Measurements from ENCODE around the gene BPIFB6.

Gene BPIFB6

DNA sequence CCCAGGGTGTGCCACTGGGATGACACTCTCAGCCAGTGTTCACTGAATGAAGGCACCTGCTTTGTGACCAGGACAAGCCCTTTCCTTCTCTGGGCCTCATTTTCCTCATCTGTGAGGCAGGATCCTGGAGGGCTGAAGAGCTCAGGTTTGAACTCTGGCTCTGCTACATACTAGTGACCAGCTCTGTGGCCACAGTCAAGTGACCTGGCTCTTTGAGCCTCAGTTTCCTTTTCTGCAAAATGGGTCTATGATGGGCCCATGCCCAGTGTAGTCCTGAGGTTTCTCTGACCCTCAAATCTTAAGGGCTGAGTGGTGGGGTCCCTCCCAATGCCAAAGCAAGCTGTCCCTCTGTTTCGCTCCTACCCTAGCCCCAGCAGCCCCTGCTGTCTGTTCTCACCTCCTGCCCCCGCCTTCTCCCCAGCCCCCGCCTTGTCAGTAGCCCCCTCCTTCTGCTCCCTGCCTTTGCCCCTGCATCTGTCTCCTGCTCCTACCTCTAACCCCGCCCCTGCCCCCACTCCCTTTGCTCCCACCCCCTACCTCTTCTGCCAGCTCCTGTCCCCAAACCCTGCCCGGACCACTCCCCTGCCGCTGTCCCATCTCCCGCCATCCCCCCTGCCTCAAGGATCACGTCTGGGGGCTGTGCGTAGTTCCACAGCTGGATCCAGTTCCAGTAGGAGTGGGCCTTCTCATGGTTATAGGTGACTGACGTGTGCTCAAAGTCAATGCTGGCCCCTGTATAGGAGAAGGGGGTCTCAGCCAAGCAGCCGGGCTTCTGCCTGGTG is 44.2 kb upstream of the BPIFB6 start:
- TF ChIP-seq POLR2AphosphoS5 (IDR thresholded peaks at IDR 0.05; ENCODE audit: borderline replicate concordance, low read depth, low read length) (no peak), FOXP2 (optimal IDR thresholded peaks at IDR 0.05; ENCODE audit: control extremely low read depth, extremely low read length, insufficient read depth) (no peak), EZH2 (IDR thresholded peaks at IDR 0.05) (no peak)
- no peak overlapping the region for H3K9ac ChIP-seq (ENCODE audit: insufficient read length)
- no peak for DNase-seq (ENCODE audit: low read depth, low spot score)
- no peak overlapping the region for H3K4me3 ChIP-seq
- no peaks in the 10 kb centered on the region for H3K36me3 ChIP-seq (ENCODE audit: insufficient read depth, low read length)
- no peak overlapping the region for H3K27ac ChIP-seq
- H3K9me3 ChIP-seq (ENCODE audit: low read depth, low read length) = no peaks in the 10 kb centered on the region

DNA sequence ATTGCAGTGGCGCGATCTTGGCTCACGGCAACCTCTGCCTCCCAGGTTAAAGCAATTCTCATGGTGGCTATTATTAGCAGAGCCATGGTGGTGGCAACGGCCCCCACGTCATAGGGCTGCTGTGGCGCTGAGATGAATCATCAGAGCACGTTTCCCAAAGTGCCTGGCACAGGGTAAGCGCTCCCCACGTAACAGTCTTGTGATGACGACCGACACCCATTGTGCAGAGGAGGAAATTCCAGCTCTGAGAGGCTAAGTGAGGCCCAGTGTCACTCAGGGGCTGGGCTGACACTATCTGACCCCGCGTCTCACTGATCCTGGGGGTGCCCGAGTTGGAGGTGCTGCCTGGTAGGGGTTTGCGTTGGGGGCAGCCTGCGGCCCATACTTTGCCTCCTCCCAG is 43.4 kb upstream of the BPIFB6 start:
- no peak for DNase-seq (ENCODE audit: low read depth, low spot score)
- TF ChIP-seq POLR2AphosphoS5 (IDR thresholded peaks at IDR 0.05; ENCODE audit: borderline replicate concordance, low read depth, low read length) = no peak
- H3K4me3 ChIP-seq = no peak overlapping the region
- H3K9me3 ChIP-seq (ENCODE audit: low read depth, low read length) = no peaks in the 10 kb centered on the region
- no peaks in the 10 kb centered on the region for H3K36me3 ChIP-seq (ENCODE audit: insufficient read depth, low read length)
- no peak overlapping the region for H3K27ac ChIP-seq
- no peak overlapping the region for H3K9ac ChIP-seq (ENCODE audit: insufficient read length)

DNA sequence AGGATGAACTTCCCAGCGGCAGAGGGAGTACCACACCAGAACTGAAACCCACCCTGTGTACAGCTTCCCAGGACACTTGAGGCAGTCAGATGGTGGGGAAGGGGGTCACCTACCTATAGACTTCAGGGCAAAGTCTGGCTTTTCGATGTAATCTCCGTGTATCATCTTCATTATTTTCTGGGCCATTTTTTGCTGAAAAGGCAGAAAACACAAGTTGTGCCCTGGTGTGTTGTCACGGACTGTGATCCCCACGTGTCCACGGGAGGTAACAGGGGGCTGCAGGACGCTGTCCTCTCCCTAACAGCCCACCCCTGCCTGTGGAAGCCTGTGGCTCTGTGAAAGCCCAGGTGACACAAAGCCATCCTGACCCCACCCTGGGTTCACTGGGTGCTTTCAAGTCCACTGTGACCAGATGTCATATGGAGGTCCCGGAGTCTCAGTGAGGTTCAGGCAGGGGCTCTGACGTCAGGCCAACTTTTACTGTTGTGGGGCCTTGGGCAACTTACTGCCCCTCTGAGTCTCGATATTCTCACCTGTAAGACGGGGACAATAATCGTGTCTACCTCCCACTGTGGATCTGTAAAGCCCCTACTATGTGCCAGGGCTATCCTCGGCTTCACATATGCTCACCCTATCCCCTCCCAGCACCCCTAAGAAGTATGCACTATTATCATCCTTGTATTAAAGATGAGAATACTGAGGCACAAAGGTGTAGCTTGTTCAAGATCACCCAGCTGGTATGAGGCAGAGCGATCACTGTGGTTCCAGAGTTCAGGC is 41.8 kb upstream of the BPIFB6 start:
- Histone ChIP-seq H3K9ac (ENCODE audit: insufficient read length) (no peak overlapping the region), H3K9me3 (ENCODE audit: low read depth, low read length) (no peaks in the 10 kb centered on the region), H3K27ac (no peak overlapping the region), H3K36me3 (ENCODE audit: insufficient read depth, low read length) (no peaks in the 10 kb centered on the region), H3K4me3 (no peak overlapping the region)
- no peak for DNase-seq (ENCODE audit: low read depth, low spot score)
- TF ChIP-seq EZH2 (IDR thresholded peaks at IDR 0.05) (no peak), FOXP2 (optimal IDR thresholded peaks at IDR 0.05; ENCODE audit: control extremely low read depth, extremely low read length, insufficient read depth) (no peak), POLR2AphosphoS5 (IDR thresholded peaks at IDR 0.05; ENCODE audit: borderline replicate concordance, low read depth, low read length) (no peak)

DNA sequence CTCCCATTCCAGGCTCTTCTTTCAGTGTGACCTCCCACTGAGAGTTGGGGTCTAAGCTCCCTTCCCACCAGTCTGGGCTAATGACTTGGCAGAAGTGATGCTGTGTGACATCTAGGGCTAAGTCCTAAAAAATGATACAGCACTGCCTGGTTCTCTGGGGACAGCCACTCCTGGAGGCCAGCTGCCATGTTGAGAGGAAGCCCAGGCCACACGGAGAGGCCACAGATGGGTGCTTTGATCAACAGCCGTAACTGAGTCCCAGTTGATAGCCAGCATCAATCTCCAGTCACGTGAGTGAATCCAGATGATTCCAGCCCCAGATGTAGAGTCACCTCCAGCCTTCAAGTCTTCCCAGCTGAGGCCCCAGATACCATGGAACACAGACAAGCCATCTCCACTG is 41.0 kb upstream of the BPIFB6 start:
- no peaks in the 10 kb centered on the region for H3K9me3 ChIP-seq (ENCODE audit: low read depth, low read length)
- H3K9ac ChIP-seq (ENCODE audit: insufficient read length) = no peak overlapping the region
- H3K27ac ChIP-seq = no peak overlapping the region
- no peak overlapping the region for H3K4me3 ChIP-seq
- DNase-seq (ENCODE audit: low read depth, low spot score) = no peak
- H3K36me3 ChIP-seq (ENCODE audit: insufficient read depth, low read length) = no peaks in the 10 kb centered on the region
- TF ChIP-seq POLR2AphosphoS5 (IDR thresholded peaks at IDR 0.05; ENCODE audit: borderline replicate concordance, low read depth, low read length) (no peak), FOXP2 (optimal IDR thresholded peaks at IDR 0.05; ENCODE audit: control extremely low read depth, extremely low read length, insufficient read depth) (no peak), EZH2 (IDR thresholded peaks at IDR 0.05) (no peak)

DNA sequence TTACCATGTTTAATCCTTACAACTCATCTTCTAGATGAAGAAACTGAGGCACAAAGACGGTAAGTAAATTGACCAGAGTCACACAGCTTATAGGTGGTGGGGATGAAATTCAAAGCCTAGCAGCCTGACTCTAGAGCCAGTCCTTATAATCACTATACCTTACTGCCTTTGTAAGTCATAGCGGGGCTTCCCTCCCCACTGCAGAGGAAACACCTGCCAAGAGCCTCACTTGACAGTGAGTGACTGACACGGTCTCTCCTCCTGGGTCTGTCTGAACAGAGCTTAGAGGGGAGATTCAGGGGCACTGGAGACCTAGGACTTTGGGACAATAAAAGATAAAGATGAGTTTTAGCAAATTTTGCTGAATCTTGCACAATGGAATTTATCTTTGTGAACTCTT is 40.1 kb upstream of the BPIFB6 start:
- no peak for TF ChIP-seq FOXP2 (optimal IDR thresholded peaks at IDR 0.05; ENCODE audit: control extremely low read depth, extremely low read length, insufficient read depth)
- Histone ChIP-seq H3K36me3 (ENCODE audit: insufficient read depth, low read length) (no peaks in the 10 kb centered on the region), H3K9me3 (ENCODE audit: low read depth, low read length) (no peaks in the 10 kb centered on the region), H3K9ac (ENCODE audit: insufficient read length) (no peak overlapping the region), H3K4me3 (no peak overlapping the region), H3K27ac (no peak overlapping the region)
- no peak for DNase-seq (ENCODE audit: low read depth, low spot score)

DNA sequence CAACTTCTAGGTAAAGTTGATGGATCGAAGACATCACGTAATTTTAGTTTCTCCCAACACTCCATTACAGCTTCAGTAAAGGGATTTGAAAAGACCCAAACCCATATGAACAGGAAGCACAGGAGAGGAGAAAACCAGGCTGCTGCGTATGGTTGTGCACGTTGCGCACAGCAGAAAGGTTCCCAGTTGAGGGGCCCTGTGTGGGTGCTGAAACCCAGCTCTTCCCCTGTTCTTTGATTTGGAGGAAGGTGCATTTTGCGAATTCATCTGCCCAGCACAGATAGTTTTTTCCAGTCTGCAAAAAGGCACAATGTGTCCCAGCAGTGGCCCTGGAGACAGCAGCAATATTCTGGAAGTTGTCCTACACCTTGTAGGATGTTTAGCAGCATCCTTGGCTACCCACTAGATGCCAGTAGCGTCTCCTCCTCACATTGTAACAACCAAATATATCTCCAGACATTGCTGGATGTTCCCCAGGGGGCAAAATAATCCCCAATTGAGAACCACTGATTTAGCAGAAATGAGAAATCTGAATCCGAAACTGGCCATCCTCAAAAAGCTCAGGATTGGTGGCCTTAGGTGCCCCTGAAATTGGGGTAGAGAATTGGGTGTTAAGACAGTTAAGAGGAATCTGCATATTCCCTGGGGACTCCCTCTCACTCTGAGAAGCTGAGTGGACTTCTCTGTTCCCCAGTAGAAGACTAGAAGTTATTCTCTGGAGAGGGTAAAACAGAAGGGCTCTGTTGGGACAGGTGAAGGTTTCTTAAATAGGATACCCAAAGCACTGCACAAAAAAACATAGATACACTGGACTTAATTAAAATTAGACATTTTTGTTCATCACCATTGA is 39.4 kb upstream of the BPIFB6 start:
- no peak for DNase-seq (ENCODE audit: low read depth, low spot score)
- no peaks in the 10 kb centered on the region for H3K9me3 ChIP-seq (ENCODE audit: low read depth, low read length)
- no peaks in the 10 kb centered on the region for H3K36me3 ChIP-seq (ENCODE audit: insufficient read depth, low read length)
- TF ChIP-seq FOXP2 (optimal IDR thresholded peaks at IDR 0.05; ENCODE audit: control extremely low read depth, extremely low read length, insufficient read depth) (no peak), POLR2AphosphoS5 (IDR thresholded peaks at IDR 0.05; ENCODE audit: borderline replicate concordance, low read depth, low read length) (no peak), EZH2 (IDR thresholded peaks at IDR 0.05) (no peak)
- H3K9ac ChIP-seq (ENCODE audit: insufficient read length) = no peak overlapping the region
- H3K27ac ChIP-seq = no peak overlapping the region
- H3K4me3 ChIP-seq = no peak overlapping the region

DNA sequence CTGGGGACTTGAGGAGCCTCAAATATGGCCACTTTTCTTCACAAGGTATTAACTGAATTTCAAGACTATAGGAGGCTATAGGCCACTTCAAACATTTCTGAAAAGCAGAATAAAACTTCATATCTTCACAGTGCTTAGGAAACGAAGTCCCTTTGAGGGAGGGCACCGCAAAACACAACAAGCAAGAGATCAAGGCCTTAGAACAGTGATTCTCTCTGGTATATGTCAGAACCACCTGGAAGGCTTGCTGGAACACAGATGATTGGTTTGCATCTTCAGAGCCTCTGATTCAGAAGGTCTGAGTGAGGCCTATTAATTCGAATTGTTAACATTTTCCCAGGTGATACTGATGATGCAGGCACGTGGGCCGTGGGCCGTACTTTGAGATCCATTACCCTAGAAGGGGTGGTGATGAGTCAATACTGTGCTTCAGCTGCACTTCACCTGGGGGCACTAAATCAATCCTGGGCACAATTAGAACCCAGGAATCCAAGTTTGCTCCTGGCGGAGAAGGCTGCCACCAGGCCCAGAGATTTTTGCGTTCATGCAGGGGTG is 37.9 kb upstream of the BPIFB6 start:
- TF ChIP-seq FOXP2 (optimal IDR thresholded peaks at IDR 0.05; ENCODE audit: control extremely low read depth, extremely low read length, insufficient read depth) (no peak), EZH2 (IDR thresholded peaks at IDR 0.05) (no peak), POLR2AphosphoS5 (IDR thresholded peaks at IDR 0.05; ENCODE audit: borderline replicate concordance, low read depth, low read length) (no peak)
- Histone ChIP-seq H3K9me3 (ENCODE audit: low read depth, low read length) (no peaks in the 10 kb centered on the region), H3K27ac (no peak overlapping the region), H3K36me3 (ENCODE audit: insufficient read depth, low read length) (no peaks in the 10 kb centered on the region), H3K4me3 (no peak overlapping the region), H3K9ac (ENCODE audit: insufficient read length) (no peak overlapping the region)
- DNase-seq (ENCODE audit: low read depth, low spot score) = no peak

DNA sequence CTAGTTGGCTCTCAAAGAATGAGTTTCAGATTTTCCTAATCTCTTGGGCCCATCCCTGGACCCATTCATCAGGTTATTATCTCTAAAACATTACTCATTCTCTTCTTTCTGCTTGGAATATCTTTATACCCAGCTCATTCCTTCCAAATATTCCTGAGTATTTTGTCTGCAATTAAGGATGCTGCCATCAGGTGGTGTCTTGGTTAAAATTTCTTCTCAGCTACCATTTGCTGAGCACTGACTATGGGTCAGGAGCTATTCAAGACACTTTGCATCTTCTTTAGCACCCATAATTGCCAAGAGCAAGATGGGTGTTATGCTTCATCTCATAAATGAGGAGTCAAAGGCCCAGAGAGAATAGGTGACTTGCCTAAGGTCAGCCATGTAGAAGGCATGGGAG is 35.6 kb upstream of the BPIFB6 start:
- Histone ChIP-seq H3K9ac (ENCODE audit: insufficient read length) (no peak overlapping the region), H3K36me3 (ENCODE audit: insufficient read depth, low read length) (no peaks in the 10 kb centered on the region), H3K27ac (no peak overlapping the region), H3K4me3 (no peak overlapping the region), H3K9me3 (ENCODE audit: low read depth, low read length) (no peaks in the 10 kb centered on the region)
- DNase-seq (ENCODE audit: low read depth, low spot score) = no peak
- TF ChIP-seq EZH2 (IDR thresholded peaks at IDR 0.05) (no peak), POLR2AphosphoS5 (IDR thresholded peaks at IDR 0.05; ENCODE audit: borderline replicate concordance, low read depth, low read length) (no peak), FOXP2 (optimal IDR thresholded peaks at IDR 0.05; ENCODE audit: control extremely low read depth, extremely low read length, insufficient read depth) (no peak)

All from SK-N-MC (cell line).